Heart left ventricle (tissue), 16 donors: ENCODE results near the gene SH3RF2. TPM values are rescaled to one million over a fixed set of nuclear protein-coding genes. Genes with fewer than 3 reads are reported as not detected.

Experiments
- ATAC-seq, 4 donors: fragments of 200-7000 bp; cut with Tn5 transposase; one replicate each; pipeline ENCODE4 v1.9.1; 2020 to 2022; ENCODE audit warnings: moderate library complexity in 4 of 4, mild to moderate bottlenecking in 3 of 4, moderate number of reproducible peaks in 1 of 4
- DNase-seq, 5 donors: peaks; one replicate each; pipeline ENCODE4 v3.0.0-alpha.2; 2020
- H3K27ac ChIP-seq, 12 donors: fragments of 200-600 bp; sonication (generic) in 4 of 12; one replicate each; pipeline versions ENCODE4 v1.5.0 to v1.8.0; 2016 to 2022; ENCODE audit warnings: mild to moderate bottlenecking in 2 of 12
- H3K27me3 ChIP-seq, 9 donors: fragments of 200-600 bp; sonication (generic) in 2 of 9; one replicate each; pipeline versions ENCODE4 v1.5.1 to v1.8.0; 2016 to 2022; ENCODE audit warnings: mild to moderate bottlenecking in 3 of 9
- H3K36me3 ChIP-seq, 9 donors: fragments of 200-600 bp; sonication (generic) in 2 of 9; one replicate each; pipeline versions ENCODE4 v1.5.0 to v1.8.0; 2018 to 2022; ENCODE audit warnings: mild to moderate bottlenecking in 2 of 9
- H3K4me1 ChIP-seq, 12 donors: fragments of 200-600 bp; sonication (generic) in 4 of 12; one replicate each; pipeline versions ENCODE4 v1.5.0 to v1.8.0; 2016 to 2022; ENCODE audit warnings: mild to moderate bottlenecking in 3 of 12
- H3K4me3 ChIP-seq, 12 donors: fragments of 200-600 bp; sonication (generic) in 4 of 12; one replicate each; pipeline versions ENCODE4 v1.5.0 to v1.8.0; 2017 to 2022; ENCODE audit warnings: mild to moderate bottlenecking in 9 of 12, moderate library complexity in 4 of 12
- H3K9me3 ChIP-seq, 12 donors: fragments of 200-600 bp; sonication (generic) in 4 of 12; one replicate each; pipeline versions ENCODE4 v1.5.0 to v1.8.0; 2016 to 2022; ENCODE audit warnings: mild to moderate bottlenecking in 1 of 12
- CTCF ChIP-seq, 12 donors: fragments of 200-600 bp; sonication (generic) in 4 of 12; IDR thresholded peaks; one replicate each; pipeline versions ENCODE4 v1.5.0 to v1.8.0; 2018 to 2022; ENCODE audit warnings: antibody characterized with exemption in 12 of 12, mild to moderate bottlenecking in 5 of 12
- POLR2A ChIP-seq, 2 donors: fragments of 450-650 bp; IDR thresholded peaks; one replicate each; pipeline ENCODE4 v1.6.1; 2017; ENCODE audit warnings: antibody characterized with exemption in 2 of 2, mild to moderate bottlenecking in 2 of 2, moderate library complexity in 2 of 2
- WGBS, 4 donors: extraction: QIAGEN DNeasy Blood & Tissue Kit in 2 of 4; methylation state at CpG; one replicate each; pipeline versions ENCODE4 v1.1.5 to v1.1.7; 2013 to 2018; 5-methylcytosine and 5-hydroxymethylcytosine counted together
- intact Hi-C, 10 donors: fragments of 100-400 bp; cut with DNase I; formaldehyde crosslinking; loops; one replicate each; pipeline versions ENCODE4 v1.11.1 to v1.14.2; 2022
- polyA plus RNA-seq, 2 donors: library from polyadenylated mRNA; stranded (reverse); fragments of 200-250 nt; gene quantifications; one replicate each; pipeline ENCODE4 v1.2.3, GENCODE V29; 2013
- total RNA-seq, 9 donors: library from RNA; depleted of rRNA in 2 of 9; stranded (reverse); fragments of >200 nt in 2 of 9; fragmentation: NEBNext Ultra II Directional in 3 of 9; extraction: Animal tissue kit (Norgen Biotek cat#: 25700) in 3 of 9; gene quantifications; one replicate each; pipeline versions ENCODE4 v1.1.0 to v1.2.4, GENCODE V29; 2016 to 2023
- donor health status: ischemic (EF 13 %, LVEDD 7.1; RV severe dilation, severe dysfunction).
- donor health status: healthy with polysubstance abuse.
- donor health status: DM: no; HTN: yes; CAD: no.
- donor health status: DM: no; HTN: no; CAD: no.
- donor health status: ischemic (EF 25% LVEDD 6.9; RV normal size, moderate dysfunction).
- donor health status: ischemic (EF 25% LVEDD 5.7; RV mildly dilated, moderate dysfunction).
- donor health status: healthy.
- donor health status: DM: yes; HTN: yes; CAD: no.
- donor health status: ischemic (EF 35%, LVEDD 5.7; RV mildly dilated, moderate dysfunction).
- donor health status: nonischemic (EF 11% LVEDD 7.7; RV severe dilation, severe dysfunction).
- donor health status: DM: yes; HTN: yes; CAD: no.
- donor health status: PGD.
- donor health status: ischemic (EF 29% LVEDD 5.4; RV normal size, mild dysfunction).
- donor health status: nonischemic (EF 23%, LVEDD 6.1; RV moderate dilation, normal function).

Gene SH3RF2
- total and polyA plus RNA-seq, 11 donors: 31.3 to 750 (median 180) TPM

GRCh38 chr5:146082798-146083197 lies 146.4 kb downstream of the SH3RF2 start:
- ATAC-seq (no peak), DNase-seq (no peak)
- no peaks in the 10 kb centered on the region for H3K9me3 ChIP-seq
- 96 to 97% (median 97%) methylated on average over 3 of the region's 3 CpGs for WGBS, 4 donors
- no peak overlapping the region for H3K4me3 ChIP-seq
- H3K4me1 ChIP-seq: peaks cover 0 to 17% (median 6%) of the 10 kb centered on the region in 12 donors
- H3K36me3 ChIP-seq: no peaks in the 10 kb centered on the region
- TF ChIP-seq CTCF (IDR thresholded peaks at IDR 0.05): no peak
- no peak for TF ChIP-seq POLR2A (IDR thresholded peaks at IDR 0.05)
- no peak overlapping the region for H3K27ac ChIP-seq
- intact Hi-C loops: no loop called here
- no peaks in the 10 kb centered on the region for H3K27me3 ChIP-seq

GRCh38 chr5:146084376-146084775 lies 148.0 kb downstream of the SH3RF2 start:
- H3K36me3 ChIP-seq: no peaks in the 10 kb centered on the region
- no peak overlapping the region for H3K4me3 ChIP-seq
- peaks cover 0 to 17% (median 6%) of the 10 kb centered on the region in 12 donors for H3K4me1 ChIP-seq
- WGBS, 4 donors: 95 to 100% (median 96%) methylated on average over 4 of the region's 4 CpGs
- no peaks in the 10 kb centered on the region for H3K9me3 ChIP-seq
- intact Hi-C loops: no loop called here
- no peaks in the 10 kb centered on the region for H3K27me3 ChIP-seq
- no peak overlapping the region for H3K27ac ChIP-seq
- no peak for ATAC-seq
- DNase-seq: no peak
- TF ChIP-seq CTCF (IDR thresholded peaks at IDR 0.05) (no peak), POLR2A (IDR thresholded peaks at IDR 0.05) (no peak)

DNA sequence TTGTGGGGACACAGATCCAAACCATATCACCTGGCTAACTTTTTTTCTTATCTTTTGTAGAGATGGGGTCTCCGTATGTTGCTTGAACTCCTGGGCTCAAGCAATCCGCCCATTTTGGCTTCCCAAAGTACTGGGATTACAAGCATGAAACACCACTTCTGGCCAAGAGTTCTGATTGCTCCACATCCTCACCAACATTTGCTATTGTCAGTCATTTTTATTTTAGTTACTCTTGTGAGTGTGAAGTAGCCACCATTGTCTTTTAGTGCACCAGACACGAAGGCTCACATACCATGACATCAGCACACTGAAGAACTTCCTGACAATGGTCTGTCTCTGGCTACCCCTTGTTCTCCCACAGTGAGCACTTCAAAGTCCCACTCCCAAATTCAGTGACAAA lies 151.7 kb downstream of the SH3RF2 start:
- DNase-seq (no peak), ATAC-seq (no peak)
- H3K27ac ChIP-seq: no peak overlapping the region
- no peak for TF ChIP-seq CTCF (IDR thresholded peaks at IDR 0.05)
- TF ChIP-seq POLR2A (IDR thresholded peaks at IDR 0.05): no peak
- no peaks in the 10 kb centered on the region for H3K9me3 ChIP-seq
- H3K27me3 ChIP-seq: no peaks in the 10 kb centered on the region
- no peaks in the 10 kb centered on the region for H3K4me1 ChIP-seq
- intact Hi-C loops: no loop called here
- no peaks in the 10 kb centered on the region for H3K36me3 ChIP-seq
- no peak overlapping the region for H3K4me3 ChIP-seq
- 84 to 92% (median 90%) methylated on average over 3 of the region's 3 CpGs for WGBS, 4 donors

- Histone ChIP-seq H3K27me3 (no peaks in the 10 kb centered on the region), H3K9me3 (no peaks in the 10 kb centered on the region), H3K36me3 (no peaks in the 10 kb centered on the region), H3K4me1 (no peaks in the 10 kb centered on the region), H3K27ac (no peak overlapping the region), H3K4me3 (no peak overlapping the region)
- ATAC-seq: no peak
- TF ChIP-seq POLR2A (IDR thresholded peaks at IDR 0.05): no peak
- TF ChIP-seq CTCF (IDR thresholded peaks at IDR 0.05): no peak
- intact Hi-C loops: no loop called here
- DNase-seq: no peak
These were observed 152.9 kb downstream of the SH3RF2 start for GRCh38 chr5:146089287-146089686.
